ENCODE results near the gene VAV3.
A peak's percentile ranks its signal among the peaks of the same experiment; 100 is the strongest.
"Not testable (repeated sequence)": the region's sequence is repeated elsewhere in the genome, so short reads cannot be mapped to it uniquely, and the experiment has no call there.

The VAV3 gene

GRCh38 chr1:107877745-107878144, 87.2 kb downstream of the VAV3 start:
- DNase-seq = peak; percentile 28

- no peak for DNase-seq
Measured at GRCh38 chr1:107877092-107877491, 87.9 kb downstream of the VAV3 start.

DNA sequence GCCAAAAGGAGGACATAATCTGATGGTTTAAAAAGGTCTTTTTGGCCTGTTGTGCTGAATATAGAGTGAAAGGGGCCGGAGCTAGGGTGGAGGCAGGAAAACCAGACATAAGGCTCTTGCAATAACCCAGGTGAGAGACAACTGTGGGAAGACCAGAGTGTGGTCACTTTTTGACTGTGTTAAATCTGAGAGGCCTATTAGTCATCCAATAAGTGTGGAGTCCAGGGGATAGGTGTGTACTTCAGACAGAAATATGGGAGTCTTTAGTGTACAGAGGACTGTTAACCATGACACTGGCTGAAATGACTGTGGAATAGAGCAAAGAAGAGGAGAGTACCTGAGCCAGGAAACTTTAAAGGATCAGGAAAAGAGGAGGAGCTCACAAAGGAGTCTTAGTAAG, 89.3 kb downstream of the VAV3 start:
- DNase-seq = no peak

GRCh38 chr1:107874221-107874620, 90.8 kb downstream of the VAV3 start:
- DNase-seq = no peak

DNA sequence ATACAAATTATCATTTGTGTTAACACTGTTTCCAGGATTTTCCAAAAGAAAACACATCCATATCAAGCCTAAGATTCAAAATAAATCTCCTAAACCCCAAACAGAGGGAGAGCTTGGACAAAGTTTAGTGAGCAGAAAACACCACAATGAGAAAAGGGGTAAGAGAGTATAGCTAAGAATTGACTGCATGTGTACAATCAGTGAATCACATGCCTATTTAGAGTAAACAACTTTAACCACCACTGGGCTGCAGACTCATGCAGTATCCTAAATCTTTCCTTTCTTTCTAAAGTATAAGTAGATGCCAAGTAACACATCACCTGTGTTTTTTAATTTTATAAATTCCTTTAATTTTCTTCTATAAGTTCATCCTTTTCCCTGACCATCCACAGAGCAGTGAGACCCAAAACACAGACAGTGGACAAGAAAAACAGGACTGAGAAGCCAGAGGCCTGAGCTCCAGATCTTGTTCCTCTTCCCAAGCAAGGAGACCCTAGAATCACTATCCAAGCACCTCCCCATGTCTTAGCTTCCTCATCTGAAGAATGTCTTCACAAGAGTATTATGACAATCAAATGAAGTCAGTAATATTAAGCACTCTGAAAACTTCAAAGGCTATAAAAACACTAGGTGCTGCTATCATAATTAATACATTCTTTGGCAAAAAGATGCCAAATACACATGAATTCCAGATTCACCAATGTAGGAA, 93.1 kb downstream of the VAV3 start:
- DNase-seq = no peak

GRCh38 chr1:107871259-107871658, 93.7 kb downstream of the VAV3 start:
- no peak for DNase-seq

DNA sequence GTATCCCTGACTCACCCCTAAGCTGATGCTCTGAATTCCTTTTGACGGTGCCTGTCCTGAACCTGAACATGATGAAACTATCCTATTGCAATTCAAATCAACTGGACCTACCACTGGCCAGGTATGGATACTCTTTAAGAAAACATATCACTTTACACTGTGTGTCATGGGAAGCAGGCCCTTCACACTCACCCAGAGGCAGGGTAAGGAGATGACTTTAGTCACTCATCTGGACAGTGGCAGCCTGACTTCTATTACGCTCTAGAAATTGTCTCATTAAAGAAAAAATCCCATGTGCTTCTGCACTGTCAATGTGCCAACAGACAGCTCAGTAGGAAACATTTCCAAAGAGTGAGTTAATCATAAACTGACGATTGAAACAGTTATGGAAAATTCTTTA, 94.3 kb downstream of the VAV3 start:
- no peak for DNase-seq

DNA sequence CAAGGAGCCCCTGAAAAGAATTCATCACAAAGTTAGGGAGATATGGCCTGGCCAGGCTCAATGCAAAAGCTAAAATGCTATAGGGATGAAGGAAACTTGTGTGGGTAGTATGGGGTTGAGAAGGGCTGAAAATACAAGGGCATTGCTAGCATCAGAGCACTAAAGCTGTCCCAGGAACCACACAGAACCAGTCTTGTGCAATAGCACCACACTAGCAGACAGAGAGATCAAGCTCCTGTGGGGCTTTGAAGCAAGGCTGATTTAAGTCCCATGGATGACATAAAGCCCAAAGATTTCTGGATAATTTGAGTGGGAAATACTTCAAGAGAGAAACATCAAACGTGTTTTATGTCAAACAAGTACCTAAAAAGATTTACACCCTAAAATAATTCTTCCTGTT, 97.1 kb downstream of the VAV3 start:
- DNase-seq = no peak

- no peak for DNase-seq
Measured at GRCh38 chr1:107867422-107867821, 97.6 kb downstream of the VAV3 start.

DNA sequence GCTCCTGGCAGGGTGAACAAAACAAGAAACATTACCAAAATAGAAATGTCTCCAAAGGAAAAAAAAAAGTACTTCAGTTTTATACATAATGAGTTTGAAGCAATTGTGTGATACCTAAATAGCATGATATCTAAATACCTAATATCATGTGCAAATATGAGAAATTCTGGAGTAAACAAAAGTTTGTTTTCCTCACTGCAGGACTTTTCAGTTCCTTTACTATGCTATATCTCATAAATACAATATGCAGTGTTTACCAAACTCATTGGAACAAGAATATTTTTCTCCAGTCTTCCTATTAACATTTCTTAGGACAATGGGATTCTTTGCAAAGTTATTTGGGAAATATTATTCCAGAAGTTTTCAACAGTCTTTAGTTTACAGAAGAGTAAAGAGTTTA, 98.1 kb downstream of the VAV3 start:
- DNase-seq = no peak

GRCh38 chr1:107865627-107866026, 99.4 kb downstream of the VAV3 start:
- DNase-seq = no peak

- no peak for DNase-seq
Measured at GRCh38 chr1:107863342-107863741, 101.6 kb downstream of the VAV3 start.

GRCh38 chr1:107862064-107862463, 102.9 kb downstream of the VAV3 start:
- no peak for DNase-seq

DNA sequence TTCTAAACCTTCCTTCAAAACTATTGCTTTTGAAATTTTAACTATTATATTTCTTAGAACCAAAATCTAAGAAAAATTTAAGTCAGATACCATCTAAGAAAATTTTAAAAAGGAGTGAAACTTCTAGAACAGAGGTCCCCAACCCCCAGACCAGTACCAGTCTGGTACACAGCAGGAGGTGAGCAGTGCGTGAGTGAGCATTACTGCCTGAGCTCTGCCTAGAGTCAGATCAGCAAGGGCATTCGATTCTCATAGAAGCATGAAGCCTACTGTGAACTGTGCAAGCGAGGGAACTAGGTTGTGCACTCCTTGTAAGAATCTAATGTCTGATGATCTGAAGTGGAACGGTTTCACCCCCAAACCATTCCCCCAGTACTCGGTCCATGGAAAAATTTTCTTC, 106.7 kb downstream of the VAV3 start:
- DNase-seq = no peak

GRCh38 chr1:107851418-107851817, 113.6 kb downstream of the VAV3 start:
- DNase-seq = no peak

- DNase-seq = not testable (repeated sequence)
Measured at GRCh38 chr1:107844541-107845194, 120.3 kb downstream of the VAV3 start.

GRCh38 chr1:107843989-107844388, 121.0 kb downstream of the VAV3 start:
- peak; percentile 38 for DNase-seq

- DNase-seq = no peak
Measured at GRCh38 chr1:107842241-107842640, 122.7 kb downstream of the VAV3 start.

DNA sequence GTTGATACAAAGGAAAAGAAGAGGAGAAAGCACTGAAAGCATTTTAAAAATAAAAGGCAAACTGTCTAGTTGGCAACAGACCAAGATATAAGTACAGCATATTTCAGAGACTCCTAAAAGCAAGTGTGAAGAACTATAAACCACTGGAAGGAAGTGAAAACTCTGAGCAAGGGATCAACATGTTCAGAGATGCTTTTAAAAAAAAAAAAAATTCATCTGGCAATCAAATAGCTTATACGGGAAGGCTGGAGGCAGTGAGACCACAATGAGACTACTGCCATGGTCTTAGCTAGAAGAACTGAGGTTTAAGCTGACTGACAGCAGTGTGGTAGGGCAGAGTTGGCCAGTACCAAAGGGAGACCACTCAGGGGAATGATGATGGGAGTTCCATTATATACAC, 124.3 kb downstream of the VAV3 start:
- DNase-seq = no peak

DNA sequence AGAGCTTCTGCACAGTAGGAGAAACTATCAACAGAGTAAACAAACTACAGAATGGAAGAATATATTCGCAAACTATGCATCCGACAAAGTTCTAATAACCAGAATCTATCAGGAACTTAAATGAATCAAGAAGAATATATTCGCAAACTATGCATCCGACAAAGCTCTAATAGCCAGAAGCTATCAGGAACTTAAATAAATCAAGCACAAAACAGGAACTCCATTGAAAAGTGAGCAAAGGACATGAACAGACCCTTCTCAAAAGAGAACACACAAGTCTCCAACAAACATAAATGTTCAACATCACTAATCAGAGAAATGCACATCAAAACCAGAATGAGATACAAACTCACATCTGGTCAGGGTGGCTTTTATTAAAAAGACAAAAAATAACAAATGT, 126.9 kb downstream of the VAV3 start:
- no peak for DNase-seq

- no peak for DNase-seq
Measured at GRCh38 chr1:107835151-107835670, 129.8 kb downstream of the VAV3 start.

DNA sequence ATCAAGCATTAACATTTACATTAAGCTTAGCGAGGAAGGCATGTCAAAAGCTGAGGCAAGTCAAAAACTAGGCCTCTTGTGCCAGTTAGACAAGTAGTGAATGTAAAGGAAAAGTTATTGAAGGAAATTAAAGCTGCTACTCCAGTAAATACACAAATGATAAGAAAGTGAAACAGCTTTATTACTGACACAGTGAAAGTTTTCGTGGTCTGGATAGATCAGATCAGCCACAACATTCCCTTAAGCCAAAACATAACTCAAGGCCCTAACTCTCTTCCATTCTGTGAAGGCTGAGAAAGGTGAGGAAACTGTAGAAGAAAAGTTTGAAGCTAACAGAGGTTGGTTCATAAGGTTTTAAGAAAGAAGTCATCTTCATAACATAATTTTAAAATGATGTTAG, 131.9 kb downstream of the VAV3 start:
- no peak for DNase-seq

DNA sequence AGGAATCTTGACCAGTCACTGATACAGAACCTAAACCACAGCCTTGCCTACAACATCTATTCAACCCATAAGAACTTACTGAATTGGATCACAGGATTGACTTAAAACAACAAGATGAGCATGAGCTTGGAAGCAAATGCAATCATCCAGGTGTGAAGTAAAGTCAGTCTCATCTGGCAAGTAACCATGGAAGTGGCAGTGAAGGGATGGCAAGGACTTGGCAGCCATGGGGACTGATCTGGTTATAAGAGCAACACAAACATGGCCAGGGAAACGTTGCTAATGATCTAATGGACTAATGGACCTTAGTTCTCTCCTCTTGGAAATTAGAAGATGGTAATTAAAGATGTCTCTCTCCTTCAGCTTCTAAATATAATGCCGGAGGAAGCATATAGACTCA, 133.1 kb downstream of the VAV3 start:
- no peak for DNase-seq

- no peak for DNase-seq
Measured at GRCh38 chr1:107830526-107830925, 134.5 kb downstream of the VAV3 start.

DNA sequence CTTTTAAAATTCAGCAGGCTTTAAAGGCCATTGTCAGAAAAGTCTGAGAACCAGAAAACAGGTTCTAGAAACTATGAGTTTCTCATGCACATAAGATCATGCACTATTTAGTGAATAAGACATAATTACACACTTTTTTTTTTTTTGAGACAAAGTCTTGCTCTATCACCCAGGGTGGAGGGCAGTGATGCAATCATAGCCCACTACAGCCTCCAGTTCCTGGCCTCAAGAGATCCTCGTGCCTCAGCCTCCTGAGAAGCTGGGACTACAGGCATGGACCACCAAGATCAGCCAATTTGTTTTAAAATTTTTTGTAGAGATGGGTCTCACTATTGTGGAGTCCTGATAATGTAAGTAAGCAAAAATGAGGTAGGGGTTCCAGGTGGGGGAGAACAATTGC, 134.9 kb downstream of the VAV3 start:
- no peak for DNase-seq
